Testis (tissue), 2 donors: Measurements from ENCODE around the gene TSSK2.

ENCODE experiments used
- POLR2A ChIP-seq: fragments of 450-650 bp; IDR thresholded peaks from one replicate; pipeline ENCODE4 v1.6.1; 2017; ENCODE audit warnings: antibody characterized with exemption, mild to moderate bottlenecking, moderate library complexity
- TF ChIP-seq, protein P1 (sequence below), 3 experiments: fragments of 450-650 bp in 2 of 3; fragments of 200-600 bp in 1 of 3; sonication (generic) in 1 of 3; IDR thresholded peaks; one replicate each; pipeline ENCODE4 v1.5.1; 2016 to 2019; ENCODE audit warnings: antibody characterized with exemption in 3 of 3, mild to moderate bottlenecking in 2 of 3, moderate library complexity in 1 of 3

DNA sequence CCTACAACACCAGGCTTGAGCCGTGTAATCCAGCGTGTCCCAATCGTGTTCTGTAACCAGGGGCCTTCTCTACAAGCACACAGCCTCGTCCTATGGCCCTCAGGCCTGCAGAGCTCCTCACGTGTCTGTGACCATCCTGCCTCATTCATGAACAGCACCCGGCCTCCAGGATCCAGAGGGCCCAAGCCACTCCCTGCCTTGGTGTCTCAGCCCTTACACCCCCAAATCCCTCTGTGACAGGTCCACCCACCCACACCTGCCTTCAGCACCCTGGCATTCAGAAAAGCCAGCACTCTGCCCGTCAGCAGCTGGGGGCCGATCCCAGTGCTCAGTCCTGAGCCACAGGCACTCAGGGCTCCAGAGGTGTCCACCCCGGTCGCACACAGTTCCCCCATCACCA lies 5.8 kb downstream of the TSSK2 start:
- TF ChIP-seq, protein P1, sequence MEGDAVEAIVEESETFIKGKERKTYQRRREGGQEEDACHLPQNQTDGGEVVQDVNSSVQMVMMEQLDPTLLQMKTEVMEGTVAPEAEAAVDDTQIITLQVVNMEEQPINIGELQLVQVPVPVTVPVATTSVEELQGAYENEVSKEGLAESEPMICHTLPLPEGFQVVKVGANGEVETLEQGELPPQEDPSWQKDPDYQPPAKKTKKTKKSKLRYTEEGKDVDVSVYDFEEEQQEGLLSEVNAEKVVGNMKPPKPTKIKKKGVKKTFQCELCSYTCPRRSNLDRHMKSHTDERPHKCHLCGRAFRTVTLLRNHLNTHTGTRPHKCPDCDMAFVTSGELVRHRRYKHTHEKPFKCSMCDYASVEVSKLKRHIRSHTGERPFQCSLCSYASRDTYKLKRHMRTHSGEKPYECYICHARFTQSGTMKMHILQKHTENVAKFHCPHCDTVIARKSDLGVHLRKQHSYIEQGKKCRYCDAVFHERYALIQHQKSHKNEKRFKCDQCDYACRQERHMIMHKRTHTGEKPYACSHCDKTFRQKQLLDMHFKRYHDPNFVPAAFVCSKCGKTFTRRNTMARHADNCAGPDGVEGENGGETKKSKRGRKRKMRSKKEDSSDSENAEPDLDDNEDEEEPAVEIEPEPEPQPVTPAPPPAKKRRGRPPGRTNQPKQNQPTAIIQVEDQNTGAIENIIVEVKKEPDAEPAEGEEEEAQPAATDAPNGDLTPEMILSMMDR (IDR thresholded peaks at IDR 0.05) = no peak
- no peak for TF ChIP-seq POLR2A
